Fibroblast of the aortic adventitia (primary cell): ENCODE data around the gene NAV2. TPM values are rescaled to one million over a fixed set of nuclear protein-coding genes. Genes with fewer than 3 reads are reported as not detected.

Source experiments
- DNase-seq: peaks from one replicate; pipeline ENCODE4 v3.0.0-alpha.2; 2010; ENCODE audit warnings: low read depth
- H3K4me3 ChIP-seq: 2 replicates; pipeline ENCODE4 v1.5.1; 2011; ENCODE audit warnings: low read depth, mild to moderate bottlenecking, control low read depth, low read length, moderate library complexity
- CTCF ChIP-seq: IDR thresholded peaks from 2 replicates; pipeline ENCODE4 v1.5.1; 2011; ENCODE audit warnings: mild to moderate bottlenecking, low read length, control low read depth, inconsistent platforms; ENCODE audit not compliant: insufficient read depth
- total RNA-seq: library from RNA; depleted of rRNA; stranded (reverse); fragments of >200 nt; gene quantifications from 2 replicates; pipeline ENCODE4 v1.2.3, GENCODE V29; 2012; ENCODE audit warnings: low replicate concordance

The NAV2 gene
- total RNA-seq, 1 donor = 44.6 TPM

GRCh38 chr11:20064961-20065405, 352.3 kb downstream of the NAV2 start:
- H3K4me3 ChIP-seq = no peak overlapping the region
- no peak for DNase-seq
- no peak for TF ChIP-seq CTCF

- no peak for TF ChIP-seq CTCF
- DNase-seq = no peak
- no peak overlapping the region for H3K4me3 ChIP-seq
These were observed 352.8 kb downstream of the NAV2 start for GRCh38 chr11:20065406-20065805.

- no peak for DNase-seq
- no peak for TF ChIP-seq CTCF
- no peak overlapping the region for H3K4me3 ChIP-seq
These were observed 353.6 kb downstream of the NAV2 start for GRCh38 chr11:20066013-20066782.

GRCh38 chr11:20066783-20067156, 354.1 kb downstream of the NAV2 start:
- DNase-seq = no peak
- TF ChIP-seq CTCF = no peak
- H3K4me3 ChIP-seq = no peak overlapping the region

GRCh38 chr11:20067665-20068064, 355.0 kb downstream of the NAV2 start:
- H3K4me3 ChIP-seq = no peak overlapping the region
- TF ChIP-seq CTCF = no peak
- no peak for DNase-seq

- no peak overlapping the region for H3K4me3 ChIP-seq
- TF ChIP-seq CTCF = no peak
- DNase-seq = no peak
These were observed 356.1 kb downstream of the NAV2 start for GRCh38 chr11:20068691-20069090.

GRCh38 chr11:20070459-20070858, 357.8 kb downstream of the NAV2 start:
- TF ChIP-seq CTCF = no peak
- H3K4me3 ChIP-seq = no peak overlapping the region
- DNase-seq = no peak
